Cerebellar cortex (tissue), 1 donor: ENCODE results near the gene UTY.

Source experiments
- DNase-seq: peaks from one replicate; pipeline ENCODE4 v3.0.0-alpha.2; 2015; ENCODE audit warnings: low spot score

UTY gene

GRCh38 chrY:13479828-13480227 lies at the start of gene UTY:
Gene UTY, minus strand, starts transcription at chrY:13480033. Its CDS starts 368 bp downstream, at chrY:13479665.
- peak; percentile 94 for DNase-seq

- no peak for DNase-seq
Measured at GRCh38 chrY:13520474-13520873, 40.6 kb upstream of the UTY start.

- DNase-seq: peak; percentile 17
Measured at GRCh38 chrY:13501215-13501614, 21.4 kb upstream of the UTY start.

GRCh38 chrY:13493737-13494136 lies 13.9 kb upstream of the UTY start:
- no peak for DNase-seq

GRCh38 chrY:13492408-13492807 lies 12.6 kb upstream of the UTY start:
- no peak for DNase-seq

GRCh38 chrY:13488738-13489137 lies 8.9 kb upstream of the UTY start:
- no peak for DNase-seq

GRCh38 chrY:13479121-13479711 lies 617 bp downstream of the UTY start:
- DNase-seq: peak; percentile 61

GRCh38 chrY:13478126-13478785 lies 1.6 kb downstream of the UTY start:
- peak; percentile 76 for DNase-seq

- no peak for DNase-seq
Measured at GRCh38 chrY:13474997-13475396, 4.8 kb downstream of the UTY start.

- DNase-seq: no peak
Measured at GRCh38 chrY:13451572-13451971, 28.3 kb downstream of the UTY start.

GRCh38 chrY:13450596-13451130 lies 29.2 kb downstream of the UTY start:
- DNase-seq: no peak

GRCh38 chrY:13445566-13445965 lies 34.3 kb downstream of the UTY start:
- no peak for DNase-seq

- DNase-seq: no peak
Measured at GRCh38 chrY:13443146-13443545, 36.7 kb downstream of the UTY start.

GRCh38 chrY:13440811-13441210 lies 39.0 kb downstream of the UTY start:
- no peak for DNase-seq

GRCh38 chrY:13435968-13436937 lies 43.6 kb downstream of the UTY start:
- DNase-seq: peak; percentile 14

- no peak for DNase-seq
Measured at GRCh38 chrY:13435206-13435967, 44.4 kb downstream of the UTY start.

GRCh38 chrY:13432293-13433025 lies 47.4 kb downstream of the UTY start:
- DNase-seq: no peak

- no peak for DNase-seq
Measured at GRCh38 chrY:13429551-13429950, 50.3 kb downstream of the UTY start.

GRCh38 chrY:13423281-13423732 lies 56.5 kb downstream of the UTY start:
- peak; percentile 44 for DNase-seq

- DNase-seq: no peak
Measured at GRCh38 chrY:13416869-13417661, 62.8 kb downstream of the UTY start.
